RWPE2 (cell line): ENCODE data around the gene APOB.

Experiments used
- ATAC-seq: fragments of 200-7000 bp; cut with Tn5 transposase; 3 replicates; pipeline ENCODE4 v1.9.1; 2021; ENCODE audit warnings: low read depth
- DNase-seq: peaks from one replicate; pipeline ENCODE4 v3.0.0-alpha.2; 2020; ENCODE audit warnings: low spot score
- H3K27ac ChIP-seq: fragments of 450-650 bp; 2 replicates; pipeline ENCODE4 v1.5.1; 2017; ENCODE audit warnings: mild to moderate bottlenecking; ENCODE audit not compliant: poor library complexity, severe bottlenecking
- H3K27me3 ChIP-seq: fragments of 250-450 bp; sonication (Bioruptor Pico); 2 replicates; pipeline ENCODE4 v1.5.1; 2021; ENCODE audit warnings: mild to moderate bottlenecking, moderate library complexity; ENCODE audit not compliant: insufficient read depth, poor library complexity, severe bottlenecking
- H3K36me3 ChIP-seq: fragments of 250-450 bp; sonication (Bioruptor Pico); 2 replicates; pipeline ENCODE4 v1.5.1; 2020; ENCODE audit warnings: low read depth, mild to moderate bottlenecking, moderate library complexity
- H3K4me1 ChIP-seq: fragments of 250-450 bp; sonication (Bioruptor Pico); 2 replicates; pipeline ENCODE4 v1.5.1; 2021; ENCODE audit warnings: mild to moderate bottlenecking, moderate library complexity; ENCODE audit not compliant: insufficient read depth, poor library complexity, severe bottlenecking
- H3K4me3 ChIP-seq: fragments of 250-450 bp; sonication (Bioruptor Pico); 2 replicates; pipeline ENCODE4 v1.5.1; 2021; ENCODE audit warnings: mild to moderate bottlenecking, moderate library complexity; ENCODE audit not compliant: severe bottlenecking
- H3K9me3 ChIP-seq: fragments of 250-450 bp; sonication (Bioruptor Pico); 2 replicates; pipeline ENCODE4 v1.5.1; 2021; ENCODE audit warnings: mild to moderate bottlenecking, moderate library complexity; ENCODE audit not compliant: severe bottlenecking
- TF ChIP-seq, protein P1 (sequence below): fragments of 450-650 bp; IDR thresholded peaks from one replicate; pipeline ENCODE4 v1.5.1; 2017; ENCODE audit warnings: mild to moderate bottlenecking, moderate library complexity; ENCODE audit not compliant: poor library complexity, severe bottlenecking

APOB gene

GRCh38 chr2:20953146-20953824 is 90.6 kb downstream of the APOB start:
- Histone ChIP-seq H3K36me3 (no peaks in the 10 kb centered on the region), H3K27ac (no peak overlapping the region), H3K27me3 (no peaks in the 10 kb centered on the region), H3K9me3 (no peaks in the 10 kb centered on the region), H3K4me1 (no peaks in the 10 kb centered on the region), H3K4me3 (no peak overlapping the region)
- no peak for ATAC-seq
- TF ChIP-seq, protein P1, sequence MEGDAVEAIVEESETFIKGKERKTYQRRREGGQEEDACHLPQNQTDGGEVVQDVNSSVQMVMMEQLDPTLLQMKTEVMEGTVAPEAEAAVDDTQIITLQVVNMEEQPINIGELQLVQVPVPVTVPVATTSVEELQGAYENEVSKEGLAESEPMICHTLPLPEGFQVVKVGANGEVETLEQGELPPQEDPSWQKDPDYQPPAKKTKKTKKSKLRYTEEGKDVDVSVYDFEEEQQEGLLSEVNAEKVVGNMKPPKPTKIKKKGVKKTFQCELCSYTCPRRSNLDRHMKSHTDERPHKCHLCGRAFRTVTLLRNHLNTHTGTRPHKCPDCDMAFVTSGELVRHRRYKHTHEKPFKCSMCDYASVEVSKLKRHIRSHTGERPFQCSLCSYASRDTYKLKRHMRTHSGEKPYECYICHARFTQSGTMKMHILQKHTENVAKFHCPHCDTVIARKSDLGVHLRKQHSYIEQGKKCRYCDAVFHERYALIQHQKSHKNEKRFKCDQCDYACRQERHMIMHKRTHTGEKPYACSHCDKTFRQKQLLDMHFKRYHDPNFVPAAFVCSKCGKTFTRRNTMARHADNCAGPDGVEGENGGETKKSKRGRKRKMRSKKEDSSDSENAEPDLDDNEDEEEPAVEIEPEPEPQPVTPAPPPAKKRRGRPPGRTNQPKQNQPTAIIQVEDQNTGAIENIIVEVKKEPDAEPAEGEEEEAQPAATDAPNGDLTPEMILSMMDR, result no peak
- no peak for DNase-seq
